ENCODE data around the gene HBA1. TPM values are rescaled to one million over a fixed set of nuclear protein-coding genes. Genes with fewer than 3 reads are reported as not detected.

Gene HBA1
- total and polyA plus RNA-seq, 2 of the 8 experiments (the other 6 are each of a cell fraction or from before 2014, with no cell fraction given), result 2.3 TPM

GRCh38 chr16:181565-182021, 5.1 kb downstream of the HBA1 start (continued):
- TF ChIP-seq CHD7 (IDR thresholded peaks at IDR 0.05; ENCODE audit: insufficient replicate concordance, low read length), result no peak
- no peak for TF ChIP-seq SAP30 (IDR thresholded peaks at IDR 0.05; ENCODE audit: insufficient read depth, insufficient replicate concordance, low read length)
- TF ChIP-seq USF2 (IDR thresholded peaks at IDR 0.05; ENCODE audit: low read length), result no peak
- TF ChIP-seq GABPA (IDR thresholded peaks at IDR 0.05; ENCODE audit: borderline replicate concordance, insufficient read depth, low read length), result no peak
- TF ChIP-seq CTCF (IDR thresholded peaks at IDR 0.05; ENCODE audit: control extremely low read depth in 1 of 3, insufficient read depth in 1 of 3, low read depth in 1 of 3, low read length in 3 of 3), result peak; percentile 88 to 92 (median 91)
